Retinal pigment epithelial cell (primary cell): ENCODE measurements around the gene TMED10.

Experiments
- DNase-seq: peaks from one replicate; pipeline ENCODE4 v3.0.0-alpha.2; 2010; ENCODE audit warnings: low read depth
- H3K4me3 ChIP-seq: 2 replicates; pipeline ENCODE4 v1.5.1; 2011; ENCODE audit warnings: mild to moderate bottlenecking, low read length, control low read depth, moderate library complexity
- CTCF ChIP-seq: conservative IDR thresholded peaks from 2 replicates; pipeline ENCODE4 v1.5.1; 2011; ENCODE audit warnings: low read depth, low read length, control low read depth, inconsistent platforms

Gene TMED10

GRCh38 chr14:75141967-75142366 is 34.4 kb downstream of the TMED10 start:
- peak; percentile 59 for TF ChIP-seq CTCF
- no peak for DNase-seq
- no peak overlapping the region for H3K4me3 ChIP-seq

GRCh38 chr14:75141062-75141461 is 35.4 kb downstream of the TMED10 start:
- no peak for TF ChIP-seq CTCF
- H3K4me3 ChIP-seq: no peak overlapping the region
- DNase-seq: no peak

- no peak overlapping the region for H3K4me3 ChIP-seq
- DNase-seq: no peak
Measured at GRCh38 chr14:75140620-75141019, 35.8 kb downstream of the TMED10 start.

GRCh38 chr14:75139185-75139584 is 37.2 kb downstream of the TMED10 start:
- no peak for DNase-seq
- H3K4me3 ChIP-seq: no peak overlapping the region
- no peak for TF ChIP-seq CTCF

More at GRCh38 chr14:75140620-75141019, 35.8 kb downstream of the TMED10 start:
- no peak for TF ChIP-seq CTCF

GRCh38 chr14:75138492-75138891 is 37.9 kb downstream of the TMED10 start:
- TF ChIP-seq CTCF: no peak
- H3K4me3 ChIP-seq: no peak overlapping the region
- DNase-seq: no peak

GRCh38 chr14:75134644-75135043 is 41.8 kb downstream of the TMED10 start:
- no peak for TF ChIP-seq CTCF
- DNase-seq: no peak
- no peak overlapping the region for H3K4me3 ChIP-seq

- H3K4me3 ChIP-seq: no peak overlapping the region
- DNase-seq: no peak
- TF ChIP-seq CTCF: no peak
Measured at GRCh38 chr14:75133597-75133996, 42.8 kb downstream of the TMED10 start.
